ENCODE data around the gene ERRFI1.
A peak's percentile ranks its signal among the peaks of the same experiment; 100 is the strongest.
"Not testable (repeated sequence)": the region's sequence is repeated elsewhere in the genome, so short reads cannot be mapped to it uniquely, and the experiment has no call there.

ERRFI1 gene

GRCh38 chr1:7970246-7970645 lies 55.9 kb downstream of the ERRFI1 start:
- no peak for DNase-seq (ENCODE audit: low read depth)

- no peak for DNase-seq (ENCODE audit: low read depth)
These were observed 58.5 kb downstream of the ERRFI1 start for GRCh38 chr1:7967651-7968050.

- DNase-seq (ENCODE audit: low read depth) = no peak
These were observed 58.9 kb downstream of the ERRFI1 start for GRCh38 chr1:7967196-7967595.

DNA sequence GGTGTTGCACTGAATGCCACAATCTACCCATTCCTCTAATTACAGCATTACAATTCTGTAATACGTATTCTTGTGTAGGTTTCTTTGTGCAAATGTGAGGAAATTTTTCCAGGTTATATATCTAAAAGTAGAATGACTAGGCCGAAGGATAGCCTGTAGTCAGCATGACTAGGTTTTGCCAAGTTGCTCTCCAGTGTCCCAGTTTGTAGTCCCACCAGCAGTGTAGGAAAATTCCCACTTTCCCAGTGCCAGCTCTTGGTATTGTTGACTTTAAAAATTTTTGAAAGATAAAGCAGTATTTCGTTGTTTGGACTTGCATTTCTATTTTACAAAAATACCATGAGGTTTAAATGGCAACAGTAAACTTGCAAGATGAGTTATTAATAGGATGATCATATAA lies 61.6 kb downstream of the ERRFI1 start:
- DNase-seq (ENCODE audit: low read depth) = no peak

DNA sequence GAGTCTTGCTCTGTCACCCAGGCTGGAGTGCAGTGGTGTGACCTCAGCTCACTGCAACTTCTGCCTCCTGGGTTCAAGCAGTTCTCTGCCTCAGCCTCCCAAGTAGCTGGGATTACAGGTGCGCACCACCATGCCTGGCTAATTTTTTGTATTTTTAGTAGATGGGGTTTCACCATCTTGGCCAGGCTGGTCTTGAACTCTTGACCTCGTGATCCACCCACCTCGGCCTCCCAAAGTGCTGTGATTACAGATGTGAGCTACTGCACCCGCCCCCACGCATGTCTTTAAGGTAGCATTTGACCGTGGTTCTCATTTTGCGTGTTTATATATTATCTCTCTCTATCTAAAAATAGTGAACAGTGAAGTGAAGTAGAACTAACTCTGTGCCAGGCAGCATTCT lies 62.3 kb downstream of the ERRFI1 start:
- not testable (repeated sequence) for DNase-seq (ENCODE audit: low read depth)

GRCh38 chr1:7963378-7963730 lies 62.8 kb downstream of the ERRFI1 start:
- DNase-seq (ENCODE audit: low read depth) = not testable (repeated sequence)

DNA sequence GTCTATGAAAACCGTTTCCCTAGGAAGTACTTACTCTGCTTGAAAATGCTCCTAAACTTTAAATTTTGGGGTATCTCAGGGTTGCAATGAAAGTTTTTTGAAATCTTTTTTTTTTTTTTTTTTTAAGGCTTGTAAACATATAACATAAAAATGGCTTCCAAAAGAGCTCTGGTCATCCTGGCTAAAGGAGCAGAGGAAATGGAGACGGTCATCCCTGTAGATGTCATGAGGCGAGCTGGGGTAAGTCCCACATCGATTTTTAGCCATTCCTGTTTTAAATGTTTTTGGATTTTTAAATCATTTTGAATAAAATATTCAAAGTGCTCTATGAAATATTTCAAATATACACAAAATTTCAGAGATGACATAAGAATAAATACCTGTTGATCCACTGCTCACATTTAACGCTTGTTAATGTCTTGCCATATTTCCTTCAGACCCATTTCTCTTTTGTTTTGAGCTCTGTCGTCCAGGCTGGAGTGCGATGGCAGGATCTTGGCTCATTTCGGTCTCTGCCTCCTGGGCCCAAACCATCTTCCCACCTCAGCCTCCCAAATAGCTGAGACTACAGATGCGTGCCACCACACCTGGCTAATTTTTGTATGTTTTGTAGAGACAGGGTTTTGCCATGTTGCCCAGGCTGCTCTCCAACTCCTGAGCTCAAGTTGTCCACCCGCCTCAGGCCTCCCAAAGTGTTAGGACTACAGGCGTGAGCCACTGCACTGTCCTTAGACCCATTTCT lies 63.3 kb downstream of the ERRFI1 start:
- no peak for DNase-seq (ENCODE audit: low read depth)

DNA sequence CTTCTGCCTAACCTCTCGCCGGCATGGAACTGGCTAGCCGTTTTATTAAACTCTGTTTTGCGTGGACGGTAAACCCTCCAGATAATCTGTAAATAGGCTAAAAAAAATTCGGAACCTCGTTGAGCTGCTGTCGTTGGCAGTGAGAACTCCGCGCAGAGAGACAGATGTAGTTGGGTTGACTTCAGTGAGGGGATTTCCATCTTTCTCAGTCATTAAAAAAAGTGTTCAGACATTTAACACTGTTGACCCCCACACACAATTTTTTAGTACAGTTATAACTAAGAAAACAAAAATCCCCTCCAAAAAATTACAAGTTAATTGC lies 64.1 kb downstream of the ERRFI1 start:
- peak; percentile 30 for DNase-seq (ENCODE audit: low read depth)

Data from HS-5 (cell line).